Activated naive CD8-positive, alpha-beta T cell treated with anti-CD3 and anti-CD28 coated beads, Interleukin-2, amount 50 U/mL, for 24 hours (primary cell): ENCODE results near the gene LGR6.
"Not testable (repeated sequence)": the region's sequence is repeated elsewhere in the genome, so short reads cannot be mapped to it uniquely, and the experiment has no call there.

Experiments
- ATAC-seq: fragments of 150-1000 bp; cut with Tn5 transposase; one replicate; pipeline ENCODE4 v1.10.0; 2021
- DNase-seq: peaks from one replicate; pipeline ENCODE4 v3.0.0; 2021
- H3K27ac Mint-ChIP-seq: one replicate; pipeline ENCODE4 v1.8.0; 2021; ENCODE audit warnings: mild to moderate bottlenecking, mixed read lengths
- H3K27me3 Mint-ChIP-seq: one replicate; pipeline ENCODE4 v1.8.0; 2021; ENCODE audit warnings: mixed read lengths
- H3K36me3 Mint-ChIP-seq: one replicate; pipeline ENCODE4 v1.8.0; 2021; ENCODE audit warnings: low read depth, mixed read lengths
- H3K4me1 Mint-ChIP-seq: one replicate; pipeline ENCODE4 v1.8.0; 2021; ENCODE audit warnings: mixed read lengths
- H3K4me3 Mint-ChIP-seq: one replicate; pipeline ENCODE4 v1.8.0; 2021; ENCODE audit warnings: mild to moderate bottlenecking, moderate library complexity, mixed read lengths
- H3K9me3 Mint-ChIP-seq: one replicate; pipeline ENCODE4 v1.8.0; 2021; ENCODE audit warnings: mixed read lengths

Gene LGR6

GRCh38 chr1:202352583-202353197 is 159.1 kb downstream of the LGR6 start:
- DNase-seq, ATAC-seq, H3K27me3 Mint-ChIP-seq, H3K36me3 Mint-ChIP-seq, H3K9me3 Mint-ChIP-seq, H3K27ac Mint-ChIP-seq, H3K4me3 Mint-ChIP-seq: not testable (repeated sequence)
- H3K4me1 Mint-ChIP-seq = peaks cover 19% of the 10 kb centered on the region

GRCh38 chr1:202355944-202356553 is 162.4 kb downstream of the LGR6 start:
- no peaks in the 10 kb centered on the region for H3K27me3 Mint-ChIP-seq
- H3K36me3 Mint-ChIP-seq = peaks cover 1% of the 10 kb centered on the region
- no peak overlapping the region for H3K4me3 Mint-ChIP-seq
- H3K4me1 Mint-ChIP-seq = peaks cover 2% of the 10 kb centered on the region
- DNase-seq (no peak), ATAC-seq (no peak)
- H3K9me3 Mint-ChIP-seq = no peaks in the 10 kb centered on the region
- no peak overlapping the region for H3K27ac Mint-ChIP-seq

- Mint-ChIP-seq H3K27ac (no peak overlapping the region), H3K9me3 (no peaks in the 10 kb centered on the region), H3K4me1 (peaks cover 2% of the 10 kb centered on the region), H3K27me3 (no peaks in the 10 kb centered on the region), H3K36me3 (peaks cover 1% of the 10 kb centered on the region), H3K4me3 (no peak overlapping the region)
- ATAC-seq (no peak), DNase-seq (no peak)
Observed at GRCh38 chr1:202357506-202357905, 163.9 kb downstream of the LGR6 start.

GRCh38 chr1:202361224-202361623 is 167.6 kb downstream of the LGR6 start:
- Mint-ChIP-seq H3K9me3 (no peaks in the 10 kb centered on the region), H3K36me3 (peaks cover 1% of the 10 kb centered on the region), H3K4me3 (no peak overlapping the region), H3K27ac (no peak overlapping the region), H3K4me1 (no peaks in the 10 kb centered on the region), H3K27me3 (no peaks in the 10 kb centered on the region)
- ATAC-seq (no peak), DNase-seq (no peak)

- no peak overlapping the region for H3K4me3 Mint-ChIP-seq
- ATAC-seq (no peak), DNase-seq (no peak)
- no peaks in the 10 kb centered on the region for H3K4me1 Mint-ChIP-seq
- no peaks in the 10 kb centered on the region for H3K9me3 Mint-ChIP-seq
- no peaks in the 10 kb centered on the region for H3K36me3 Mint-ChIP-seq
- H3K27ac Mint-ChIP-seq = no peak overlapping the region
- H3K27me3 Mint-ChIP-seq = no peaks in the 10 kb centered on the region
Observed at GRCh38 chr1:202361701-202362100, 168.1 kb downstream of the LGR6 start.

- no peak for ATAC-seq
- Mint-ChIP-seq H3K4me3 (no peak overlapping the region), H3K27me3 (no peaks in the 10 kb centered on the region)
Observed at GRCh38 chr1:202362212-202362611, 168.6 kb downstream of the LGR6 start.

GRCh38 chr1:202365092-202365815 is 171.7 kb downstream of the LGR6 start:
- ATAC-seq = no peak
- Mint-ChIP-seq H3K4me3 (no peak overlapping the region), H3K27me3 (no peaks in the 10 kb centered on the region), H3K36me3 (peaks cover 4% of the 10 kb centered on the region), H3K4me1 (no peaks in the 10 kb centered on the region), H3K27ac (no peak overlapping the region), H3K9me3 (no peaks in the 10 kb centered on the region)
- DNase-seq = no peak

More at GRCh38 chr1:202362212-202362611, 168.6 kb downstream of the LGR6 start:
- H3K9me3 Mint-ChIP-seq = no peaks in the 10 kb centered on the region
- H3K27ac Mint-ChIP-seq = no peak overlapping the region
- no peaks in the 10 kb centered on the region for H3K4me1 Mint-ChIP-seq
- no peak for DNase-seq
- no peaks in the 10 kb centered on the region for H3K36me3 Mint-ChIP-seq

GRCh38 chr1:202367271-202367670 is 173.7 kb downstream of the LGR6 start:
- Mint-ChIP-seq H3K27me3 (no peaks in the 10 kb centered on the region), H3K9me3 (no peaks in the 10 kb centered on the region), H3K4me3 (no peak overlapping the region), H3K36me3 (peaks cover 5% of the 10 kb centered on the region), H3K27ac (no peak overlapping the region), H3K4me1 (no peaks in the 10 kb centered on the region)
- ATAC-seq (no peak), DNase-seq (no peak)
